ENCODE results near the gene PIEZO2. TPM values are rescaled to one million over a fixed set of nuclear protein-coding genes. Genes with fewer than 3 reads are reported as not detected.

The PIEZO2 gene
- total and polyA plus RNA-seq, 2 of the 8 experiments (the other 6 are each of a cell fraction or from before 2014, with no cell fraction given), result 4.7 to 16.5 TPM

- Histone ChIP-seq H2BK12ac (ENCODE audit: low read depth, low read length) (no peak overlapping the region), H4K20me1 (replicated peaks in 1 of 2; ENCODE audit: control insufficient read depth in 1 of 2, insufficient read depth in 2 of 2, low read length in 2 of 2) (no peaks in the 10 kb centered on the region), H2AFZ (ENCODE audit: low read length) (no peak overlapping the region), H3K18ac (ENCODE audit: extremely low read depth, low read length) (no peak overlapping the region), H4K91ac (replicated peaks; ENCODE audit: insufficient read length, low read length) (no peak overlapping the region), H2BK20ac (ENCODE audit: low read length) (no peak overlapping the region), H3K9ac (replicated peaks in 1 of 4; ENCODE audit: extremely low read depth in 1 of 4, low read depth in 3 of 4, low read length in 3 of 4) (no peak overlapping the region), H3K36me3 (ENCODE audit: control insufficient read depth in 2 of 4, insufficient read depth in 4 of 4, low read length in 3 of 4) (no peaks in the 10 kb centered on the region), H3K23ac (ENCODE audit: insufficient read length) (no peak overlapping the region), H4K8ac (ENCODE audit: extremely low read depth, insufficient read depth, low read length) (no peak overlapping the region), H3K9me3 (ENCODE audit: insufficient read depth in 2 of 2, low read depth in 1 of 2, low read length in 1 of 2) (no peaks in the 10 kb centered on the region), H2BK5ac (ENCODE audit: low read depth, low read length) (no peak overlapping the region), H2AK5ac (ENCODE audit: low read depth, low read length) (no peak overlapping the region), H3K4me1 (replicated peaks in 1 of 4; ENCODE audit: control insufficient read depth in 3 of 4, insufficient read depth in 4 of 4, low read length in 3 of 4) (peaks cover 0 to 2% (median 1%) of the 10 kb centered on the region in 4 experiments; a peak in 4 of 7 replicates), H3K4me3 (ENCODE audit: extremely low read depth in 1 of 4, insufficient read depth in 2 of 4, low read depth in 3 of 4, low read length in 4 of 4) (no peak overlapping the region), H3K4me2 (ENCODE audit: insufficient read depth in 1 of 2, low read depth in 2 of 2, low read length in 2 of 2) (no peak overlapping the region), H3K27me3 (replicated peaks in 1 of 4; ENCODE audit: control insufficient read depth in 3 of 4, extremely low read depth in 1 of 4, insufficient read depth in 3 of 4, low read length in 3 of 4) (peaks cover 0 to 14% (median 10%) of the 10 kb centered on the region in 4 experiments; a peak in 5 of 7 replicates), H3K79me1 (ENCODE audit: low read depth, low read length) (no peaks in the 10 kb centered on the region), H3K4ac (replicated peaks; ENCODE audit: insufficient read length, low read depth, low read length) (no peak overlapping the region), H3K23me2 (ENCODE audit: low read depth, low read length) (no peaks in the 10 kb centered on the region), H4K5ac (ENCODE audit: insufficient read length, low read depth, low read length) (no peak overlapping the region), H2BK15ac (ENCODE audit: low read length) (no peak overlapping the region), H3K56ac (replicated peaks; ENCODE audit: insufficient read length, low read depth, low read length) (no peak overlapping the region), H3K79me2 (ENCODE audit: control insufficient read depth in 1 of 2, insufficient read depth in 2 of 2, low read length in 2 of 2) (no peaks in the 10 kb centered on the region), H2BK120ac (replicated peaks; ENCODE audit: low read depth, low read length) (no peak overlapping the region), H3K14ac (ENCODE audit: insufficient read length) (no peak overlapping the region), H3K27ac (ENCODE audit: low read depth, low read length) (no peak overlapping the region)
- POLR2A ChIA-PET (ENCODE audit: partially characterized antibody), result no interaction called here
- no peak for FAIRE-seq
- TF ChIP-seq SIN3A (conservative IDR thresholded peaks at IDR 0.05 in 1 of 2, IDR thresholded peaks at IDR 0.05 in 1 of 2; ENCODE audit: low read depth in 1 of 2, low read length in 2 of 2) (no peak), EZH2 (IDR thresholded peaks at IDR 0.05; ENCODE audit: low read depth, low read length, severe bottlenecking) (no peak), FOSL1 (IDR thresholded peaks at IDR 0.05; ENCODE audit: insufficient read depth, low read depth, low read length) (no peak), POLR2AphosphoS5 (IDR thresholded peaks at IDR 0.05; ENCODE audit: low read depth, low read length) (no peak), SP2 (IDR thresholded peaks at IDR 0.05; ENCODE audit: low read length) (no peak), ASH2L (IDR thresholded peaks at IDR 0.05; ENCODE audit: low read length) (no peak), TAF1 (IDR thresholded peaks at IDR 0.05; ENCODE audit: low read depth, low read length) (no peak), JUND (IDR thresholded peaks at IDR 0.05; ENCODE audit: low read length) (no peak), CHD2 (IDR thresholded peaks at IDR 0.05; ENCODE audit: low read length) (no peak), YY1 (IDR thresholded peaks at IDR 0.05; ENCODE audit: low read depth, low read length) (no peak), SRF (IDR thresholded peaks at IDR 0.05; ENCODE audit: low read depth, low read length) (no peak), SIX5 (IDR thresholded peaks at IDR 0.05; ENCODE audit: low read depth, low read length) (no peak), SAP30 (IDR thresholded peaks at IDR 0.05; ENCODE audit: insufficient read depth, insufficient replicate concordance, low read length) (no peak), ATF3 (IDR thresholded peaks at IDR 0.05; ENCODE audit: insufficient read depth, low read depth, low read length) (no peak)
- no peak for DNase-seq (ENCODE audit: low read depth in 1 of 2, low spot score in 2 of 2)
- WGBS, 2 experiments (ENCODE audit: extremely low coverage in 1 of 2, insufficient coverage in 1 of 2, insufficient read length in 1 of 2, insufficient replicate concordance in 2 of 2, low coverage in 1 of 2, low lambda C conversion rate in 2 of 2, missing lambda C conversion rate in 1 of 2), result 93% methylated on average over 4 of the region's 4 CpGs; no CpG with 5 or more reads in 1 of the 2 experiments
- CTCF ChIA-PET (ENCODE audit: partially characterized antibody), result interaction anchor here (0.6 to 2.8 kb wide), 6 partner anchors 9 to 1066 kb away, joined by 3 to 7 read pairs (median 4); no protein-coding TSS in a partner anchor
These were observed 10.5 kb upstream of the PIEZO2 start for GRCh38 chr18:11159844-11160243.
